ENCODE results near the gene SDSL.

DNA sequence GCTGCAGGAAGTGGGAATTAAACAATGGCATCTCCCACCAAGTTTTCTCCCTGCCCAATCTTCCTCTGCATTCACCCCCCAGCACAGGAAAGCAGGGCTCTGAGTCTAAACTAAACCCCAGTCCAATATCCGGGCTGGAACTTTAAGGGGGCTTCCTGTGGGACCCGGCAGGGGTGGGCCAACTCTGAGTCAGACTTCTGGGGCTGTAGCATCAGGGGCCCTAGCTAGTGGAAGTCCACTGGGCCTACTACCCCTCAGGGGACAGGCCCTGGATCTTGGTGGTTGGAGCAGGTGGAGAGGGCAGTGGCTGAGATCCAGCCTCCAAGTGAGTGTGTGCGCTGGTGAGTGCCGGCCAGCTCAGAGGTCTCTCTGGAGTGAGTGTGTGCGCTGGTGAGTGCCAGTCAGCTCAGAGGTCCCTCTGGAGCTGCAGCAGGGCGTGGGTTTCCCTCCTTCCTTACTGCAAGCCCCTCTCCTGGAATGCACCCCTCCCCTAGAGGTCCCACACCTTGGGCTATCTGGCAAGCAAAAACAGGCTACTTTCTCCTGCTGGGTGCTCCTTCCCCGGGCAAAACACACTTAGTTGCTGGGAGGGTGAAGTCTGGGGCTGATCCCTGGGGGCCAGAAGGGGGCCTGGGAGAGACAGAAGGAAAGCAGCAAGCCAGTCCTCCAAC, 55.1 kb downstream of the SDSL start:
- no peak for TF ChIP-seq POLR2AphosphoS5 (IDR thresholded peaks at IDR 0.05)
- TF ChIP-seq, protein P1, sequence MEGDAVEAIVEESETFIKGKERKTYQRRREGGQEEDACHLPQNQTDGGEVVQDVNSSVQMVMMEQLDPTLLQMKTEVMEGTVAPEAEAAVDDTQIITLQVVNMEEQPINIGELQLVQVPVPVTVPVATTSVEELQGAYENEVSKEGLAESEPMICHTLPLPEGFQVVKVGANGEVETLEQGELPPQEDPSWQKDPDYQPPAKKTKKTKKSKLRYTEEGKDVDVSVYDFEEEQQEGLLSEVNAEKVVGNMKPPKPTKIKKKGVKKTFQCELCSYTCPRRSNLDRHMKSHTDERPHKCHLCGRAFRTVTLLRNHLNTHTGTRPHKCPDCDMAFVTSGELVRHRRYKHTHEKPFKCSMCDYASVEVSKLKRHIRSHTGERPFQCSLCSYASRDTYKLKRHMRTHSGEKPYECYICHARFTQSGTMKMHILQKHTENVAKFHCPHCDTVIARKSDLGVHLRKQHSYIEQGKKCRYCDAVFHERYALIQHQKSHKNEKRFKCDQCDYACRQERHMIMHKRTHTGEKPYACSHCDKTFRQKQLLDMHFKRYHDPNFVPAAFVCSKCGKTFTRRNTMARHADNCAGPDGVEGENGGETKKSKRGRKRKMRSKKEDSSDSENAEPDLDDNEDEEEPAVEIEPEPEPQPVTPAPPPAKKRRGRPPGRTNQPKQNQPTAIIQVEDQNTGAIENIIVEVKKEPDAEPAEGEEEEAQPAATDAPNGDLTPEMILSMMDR (IDR thresholded peaks at IDR 0.05), result no peak
